LHCN-M2 (cell line): ENCODE measurements around the gene MBD5. TPM values are rescaled to one million over a fixed set of nuclear protein-coding genes. Genes with fewer than 3 reads are reported as not detected.

ENCODE experiments used
- DNase-seq: peaks from one replicate; pipeline ENCODE4 v3.0.0-alpha.2; 2012; ENCODE audit warnings: low read depth
- total RNA-seq: library from RNA; depleted of rRNA; stranded (reverse); fragments of >200 nt; gene quantifications from 2 replicates; pipeline ENCODE4 v1.2.3, GENCODE V29; 2014

Gene MBD5
- total RNA-seq, 1 experiment from 2014 or later, result 15.6 TPM

DNA sequence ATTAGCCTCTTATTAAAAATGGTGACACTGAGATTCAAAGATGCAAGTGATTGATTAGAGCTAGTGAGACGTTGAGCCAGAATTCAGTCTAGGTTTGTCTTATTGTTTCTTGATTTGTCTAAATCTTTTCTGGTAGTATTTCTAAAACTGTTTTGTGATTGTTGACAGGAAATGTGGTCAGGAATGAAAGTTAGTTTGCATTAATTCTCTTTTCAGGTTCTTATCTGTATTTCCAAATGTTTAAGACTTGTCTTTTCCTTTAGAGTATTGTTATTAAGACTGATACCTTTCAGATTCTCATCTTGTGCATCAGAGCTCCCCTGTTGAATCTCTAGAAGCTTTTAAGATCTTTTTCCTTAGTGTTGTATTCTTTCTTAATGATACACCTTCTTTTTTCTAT, 89.3 kb downstream of the MBD5 start:
- no peak for DNase-seq

GRCh38 chr2:148122788-148123187, 101.9 kb downstream of the MBD5 start:
- DNase-seq, result peak; percentile 66

DNA sequence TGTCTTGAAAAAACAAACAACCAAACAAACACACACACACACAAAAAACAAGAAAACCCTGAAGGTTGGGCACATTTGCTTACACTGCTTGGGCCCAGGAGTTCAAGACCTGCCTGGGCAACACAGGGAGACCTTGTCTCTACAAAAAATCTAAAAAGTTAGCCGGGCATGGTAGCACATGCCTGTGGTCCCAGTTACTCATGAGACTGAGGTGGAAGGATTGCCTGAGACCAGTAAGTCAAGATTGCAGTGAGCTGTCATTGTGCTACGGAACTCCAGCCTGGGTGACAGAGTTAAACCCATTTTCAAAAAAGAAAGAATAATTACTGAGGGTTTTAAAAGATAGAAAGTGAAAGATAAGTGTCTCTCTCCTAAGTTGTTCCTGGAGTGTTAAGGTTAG, 103.4 kb downstream of the MBD5 start:
- DNase-seq, result peak; percentile 7

DNA sequence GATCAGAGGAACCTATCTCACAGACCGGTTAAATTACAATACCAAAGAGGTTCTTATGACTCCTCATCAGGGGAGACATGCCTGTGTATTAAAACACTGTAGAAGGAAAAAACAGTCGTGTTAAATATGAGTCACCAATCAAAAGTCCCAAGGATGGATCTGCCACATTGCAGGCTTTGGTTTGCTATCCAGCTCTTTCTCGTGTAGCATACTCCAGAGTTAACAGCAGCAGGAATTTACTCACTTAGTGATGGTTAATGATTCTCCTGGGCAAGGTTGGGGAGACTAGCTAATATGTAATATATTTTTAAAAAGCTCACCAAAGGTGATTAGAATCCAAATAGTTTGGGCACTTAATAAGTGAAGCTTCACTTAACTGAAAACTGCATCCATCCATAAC, 109.7 kb downstream of the MBD5 start:
- peak; percentile 58 for DNase-seq

GRCh38 chr2:148132412-148132811, 111.5 kb downstream of the MBD5 start:
- peak; percentile 66 for DNase-seq

DNA sequence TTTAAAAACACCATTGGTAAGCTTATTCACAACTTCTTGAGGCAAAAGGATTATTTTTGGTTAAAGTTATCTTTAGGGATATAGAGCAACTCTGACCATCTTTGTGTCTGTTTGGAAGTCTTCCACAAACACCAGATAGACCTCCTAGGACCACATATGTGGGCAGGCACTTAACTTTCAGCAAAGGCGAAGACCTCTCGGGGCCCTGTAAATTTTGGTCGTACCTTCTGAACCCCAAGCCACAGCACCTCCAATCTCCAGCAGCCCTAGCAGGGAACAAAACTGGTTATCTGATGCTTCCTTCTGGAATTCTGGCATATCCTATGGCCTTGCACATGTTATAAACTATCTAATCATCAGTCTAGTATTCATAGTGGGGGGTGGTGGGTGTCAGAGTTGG, 114.8 kb downstream of the MBD5 start:
- DNase-seq, result no peak

- DNase-seq, result no peak
Observed at GRCh38 chr2:148136441-148136840, 115.5 kb downstream of the MBD5 start.

DNA sequence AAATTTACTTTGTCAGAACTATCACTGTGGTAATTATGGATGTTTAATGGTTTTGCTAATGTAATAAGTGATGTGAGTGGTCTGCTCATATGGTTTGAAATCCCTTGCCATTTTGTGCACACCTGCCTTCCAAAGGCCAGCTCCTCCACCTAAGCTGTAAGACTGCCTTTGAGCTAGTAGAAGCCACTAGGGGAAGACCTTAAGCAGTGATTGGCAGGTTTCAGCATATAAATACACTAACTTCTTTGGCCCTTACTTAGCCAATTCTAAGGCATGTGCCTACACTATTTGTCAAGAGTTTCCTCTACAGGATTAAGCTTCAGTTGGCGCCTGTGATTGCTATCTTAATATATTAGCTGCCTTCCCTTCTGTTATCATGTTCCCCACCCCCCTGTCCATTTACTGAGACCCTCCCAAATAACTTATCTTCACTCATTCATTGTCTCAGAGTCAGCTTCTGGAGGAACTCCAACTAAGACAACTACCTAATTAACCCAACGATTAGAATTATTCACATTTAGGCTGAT, 141.1 kb downstream of the MBD5 start:
- no peak for DNase-seq

- no peak for DNase-seq
Observed at GRCh38 chr2:148162871-148163270, 142.0 kb downstream of the MBD5 start.

DNA sequence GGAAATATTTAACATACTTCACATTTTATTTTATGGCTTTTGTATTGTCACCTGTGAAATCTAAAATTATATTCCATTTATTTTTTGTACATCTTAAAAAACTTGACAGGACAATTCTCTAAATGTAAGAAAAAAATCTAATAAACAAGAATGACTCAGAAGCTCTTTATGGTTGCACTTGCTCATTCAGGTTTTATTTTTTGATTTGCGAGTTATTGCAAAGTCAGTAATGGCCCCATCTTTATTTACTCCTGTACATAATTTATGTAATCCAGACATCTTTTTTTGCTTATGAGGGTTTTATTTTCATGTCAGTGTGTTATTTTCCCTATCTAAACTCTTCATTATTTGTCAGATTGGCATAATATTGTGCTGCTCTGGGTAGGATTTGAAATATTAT, 145.1 kb downstream of the MBD5 start:
- peak; percentile 1 for DNase-seq

- DNase-seq, result no peak
Observed at GRCh38 chr2:148167241-148167766, 146.4 kb downstream of the MBD5 start.

GRCh38 chr2:148167855-148168254, 147.0 kb downstream of the MBD5 start:
- DNase-seq, result no peak

DNA sequence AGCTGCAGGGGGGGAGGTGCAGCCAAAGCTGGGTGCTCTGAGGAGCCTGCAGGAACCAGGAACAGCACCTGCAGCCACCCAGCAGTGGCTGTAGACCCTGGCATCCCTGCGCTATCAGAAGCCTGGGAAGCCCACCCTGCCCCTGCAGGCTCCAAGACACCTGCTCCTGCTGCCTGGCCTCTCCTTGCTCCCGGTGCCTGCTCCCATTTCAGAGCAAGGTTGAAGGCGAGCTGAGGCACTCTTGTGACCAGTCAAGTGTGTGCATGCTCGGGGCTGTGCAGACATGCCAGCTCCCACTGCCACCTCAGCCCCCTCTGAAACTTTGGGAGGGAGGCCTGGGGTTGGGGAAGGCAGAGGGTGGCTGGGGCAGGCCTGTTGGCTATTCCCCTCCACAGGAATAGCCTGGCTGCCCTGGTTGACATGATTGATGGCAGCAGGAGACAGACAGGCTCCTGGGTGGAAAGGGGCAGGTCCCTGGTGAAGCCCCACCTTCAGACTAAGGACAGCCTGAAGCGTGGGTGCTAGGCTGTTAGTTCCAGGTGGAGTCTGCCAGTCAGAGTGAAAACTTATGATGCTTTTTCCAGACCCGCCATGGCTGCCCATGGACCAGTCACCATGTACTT, 151.4 kb downstream of the MBD5 start:
- no peak for DNase-seq

GRCh38 chr2:148173168-148173567, 152.3 kb downstream of the MBD5 start:
- no peak for DNase-seq

DNA sequence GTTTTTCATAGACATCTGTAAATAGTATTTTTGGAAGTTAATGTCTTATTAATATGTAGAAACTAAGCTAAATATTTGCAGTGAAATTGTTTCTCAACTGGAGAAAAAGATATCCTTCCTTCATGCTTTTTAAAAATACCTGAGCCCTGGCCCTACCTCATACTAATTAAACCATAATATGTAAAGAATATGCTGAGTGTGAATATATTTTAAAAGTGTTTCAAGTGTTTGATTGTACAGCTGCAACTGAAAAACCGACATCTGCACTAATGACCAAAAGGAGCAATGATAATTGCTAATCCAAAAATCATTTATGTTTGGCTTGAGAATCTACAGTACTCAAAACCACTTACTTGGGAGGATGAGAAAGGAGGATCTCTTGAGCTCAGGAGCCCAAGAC, 156.7 kb downstream of the MBD5 start:
- DNase-seq, result no peak

GRCh38 chr2:148179724-148180123, 158.8 kb downstream of the MBD5 start:
- no peak for DNase-seq

DNA sequence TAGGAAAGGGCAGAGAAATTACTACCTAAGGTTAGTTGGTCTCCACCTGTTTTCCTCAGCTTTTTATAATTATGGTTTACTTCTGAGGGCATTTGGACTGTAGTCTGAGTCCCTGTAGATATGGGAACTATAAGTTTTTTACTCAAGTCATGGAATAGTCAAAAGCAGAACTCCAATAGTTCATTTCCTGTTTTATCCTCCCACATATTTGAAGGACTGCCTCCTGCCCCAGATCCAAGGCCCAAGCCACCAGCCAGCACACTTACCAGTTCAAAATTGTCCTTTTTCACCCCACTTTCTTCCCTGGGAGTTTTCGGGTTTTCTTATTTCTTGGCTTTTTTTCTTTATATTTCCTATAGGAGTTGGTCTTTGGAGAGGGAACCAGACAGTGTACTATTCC, 164.1 kb downstream of the MBD5 start:
- no peak for DNase-seq

- no peak for DNase-seq
Observed at GRCh38 chr2:148194882-148195281, 174.0 kb downstream of the MBD5 start.

DNA sequence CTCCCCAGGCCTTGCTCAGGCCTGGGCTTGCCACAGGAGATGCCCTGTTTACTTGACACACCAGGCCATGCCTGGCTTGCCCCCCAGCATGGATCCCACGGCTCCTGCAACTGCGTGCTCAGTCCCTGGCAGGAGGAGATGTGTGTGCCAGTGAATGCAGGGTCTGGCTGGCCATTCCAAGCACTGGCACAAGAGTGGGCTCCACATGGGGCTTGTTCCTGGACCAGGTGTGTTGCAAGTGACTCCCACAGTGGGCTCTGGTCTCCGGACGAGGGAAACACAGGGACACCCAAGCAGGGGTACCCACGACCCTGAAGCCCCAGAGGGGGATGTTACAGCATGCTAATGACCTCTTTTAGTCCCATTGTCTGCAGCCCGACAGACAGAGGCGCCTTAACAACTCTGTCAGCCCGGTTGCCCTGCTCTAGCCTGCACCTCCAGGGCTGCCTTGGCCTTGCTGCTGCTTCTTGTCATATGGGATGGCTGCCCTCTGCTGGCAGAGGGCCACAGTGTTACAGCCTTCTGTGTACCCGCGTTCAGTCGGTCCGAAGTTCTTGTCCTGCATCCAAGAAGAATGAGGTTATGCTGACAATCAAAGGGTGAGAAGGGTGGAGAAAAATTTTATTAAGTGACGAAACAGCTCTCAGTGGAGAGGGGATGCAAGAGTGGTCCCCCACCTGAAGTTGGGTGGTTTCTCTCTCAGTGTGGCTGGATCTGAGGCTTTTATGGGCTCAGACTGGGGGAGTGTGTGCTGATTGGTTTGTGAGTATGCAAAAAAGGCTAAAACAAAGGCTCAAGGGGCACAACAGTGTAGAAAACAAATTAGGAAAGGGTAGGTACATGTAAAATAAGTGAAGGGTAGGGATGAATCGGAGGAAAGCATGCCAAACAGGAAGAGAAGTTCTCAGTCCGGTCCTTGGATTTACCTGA, 180.4 kb downstream of the MBD5 start:
- peak; percentile 17 for DNase-seq

DNA sequence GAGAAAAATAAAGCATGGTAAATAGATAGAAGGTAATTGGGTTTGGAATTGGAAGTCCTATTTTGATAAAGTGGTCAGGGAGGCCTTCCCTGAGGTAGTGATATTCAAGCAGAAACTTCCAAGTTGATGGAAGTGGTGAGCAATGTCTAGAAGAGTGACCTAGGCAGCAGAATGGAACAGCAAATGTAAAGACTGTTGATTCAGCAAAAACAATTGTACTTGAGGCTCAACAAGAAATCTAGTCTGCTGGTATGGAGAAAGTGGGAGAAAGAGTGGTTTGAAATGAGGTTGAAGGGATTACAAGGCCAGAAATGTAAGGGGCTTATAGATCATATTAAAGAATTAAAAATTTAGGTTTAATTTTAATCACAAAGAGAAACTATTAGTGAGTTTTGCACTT, 181.3 kb downstream of the MBD5 start:
- DNase-seq, result no peak

DNA sequence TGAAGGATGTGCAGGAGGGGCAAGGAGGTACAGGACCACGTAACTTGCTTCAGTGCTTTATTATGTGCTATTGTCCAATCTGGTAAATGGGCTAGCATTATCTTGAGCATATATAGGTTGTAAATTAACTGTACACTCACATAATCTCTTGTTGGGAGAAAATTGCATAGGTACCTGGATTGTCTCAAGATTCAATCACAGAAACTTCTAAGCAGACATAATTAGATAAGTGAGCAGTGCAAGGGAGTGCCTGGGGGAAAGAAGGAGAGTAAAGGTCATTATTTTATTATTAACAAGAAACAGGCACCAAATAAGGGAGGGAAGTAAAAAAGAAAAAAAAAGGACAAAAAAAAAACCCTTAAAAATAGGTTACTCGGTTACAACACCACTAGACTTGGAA, 186.2 kb downstream of the MBD5 start:
- no peak for DNase-seq

DNA sequence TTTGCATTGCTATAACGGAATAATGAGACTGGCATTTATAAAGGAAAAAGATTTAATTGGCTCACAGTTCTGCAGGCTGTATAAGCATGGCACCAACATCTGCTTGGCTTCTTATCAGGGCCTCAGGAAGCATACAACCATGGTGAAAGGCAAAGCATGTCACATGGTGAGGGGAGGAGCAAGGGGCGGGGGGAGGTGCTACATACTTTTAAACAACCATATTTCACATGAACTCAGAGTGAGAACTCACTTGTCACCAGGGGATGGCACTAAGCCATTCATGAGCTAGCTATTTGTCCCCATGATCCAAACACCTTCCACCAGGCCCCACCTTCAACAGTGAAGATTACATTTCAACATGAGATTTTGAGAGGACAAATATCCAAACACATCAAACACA, 188.7 kb downstream of the MBD5 start:
- DNase-seq, result peak; percentile 6
